A549 treated with Mapracorat at 1 μM for 4 hours (cell line): ENCODE measurements around the gene SPTA1. TPM values are rescaled to one million over a fixed set of nuclear protein-coding genes. Genes with fewer than 3 reads are reported as not detected.

Experiments
- total RNA-seq: library from RNA; stranded (reverse); fragments of 200-300 nt; extraction: Qiagen RNA extraction; gene quantifications from 5 replicates; pipeline ENCODE4 v1.2.3, GENCODE V29; 2022

SPTA1 gene
- not detected in 5 replicates for total RNA-seq

GRCh38 chr1:158686111-158687009 is at the start of gene SPTA1:
Gene SPTA1, minus strand, starts transcription at chr1:158686715. Its CDS starts 198 bp downstream, at chr1:158686517.

DNA sequence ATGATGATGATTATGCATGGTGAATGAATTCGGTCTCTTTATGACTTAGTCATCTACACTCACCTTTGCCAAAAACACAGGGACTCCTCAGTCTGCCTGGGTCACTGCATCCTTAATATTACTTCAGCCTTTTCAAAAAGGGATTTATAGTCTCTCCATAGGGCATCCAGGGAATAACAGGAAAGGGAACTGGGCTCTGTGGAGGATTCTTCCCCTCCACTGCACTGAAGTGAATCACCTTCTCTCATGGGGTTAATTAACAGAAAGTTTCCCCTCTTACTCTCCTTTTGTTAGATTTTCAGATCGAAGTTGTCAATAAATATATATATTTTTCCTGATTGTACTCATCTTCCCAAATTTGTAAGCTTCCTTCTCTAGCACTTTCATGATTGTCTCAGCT is 34.1 kb upstream of the SPTA1 start, which contains the start of gene OR6K3:
TSS of gene OR6K3 (minus strand) at position 101 of the 400 bp plus-strand sequence. CDS start 2,605 bp downstream, outside the sequence.

GRCh38 chr1:158700552-158700951 is 14.0 kb upstream of the SPTA1 start, which contains the start of gene OR6K2:
Gene OR6K2, minus strand, starts transcription at chr1:158700652. Its CDS starts 0 bp downstream, at chr1:158700652.

GRCh38 chr1:158604968-158605367 is 81.5 kb downstream of the SPTA1 start, which contains the start of gene OR10Z1:
Gene OR10Z1, plus strand, starts transcription at chr1:158605268. Its CDS starts 1,171 bp downstream, at chr1:158606439.

DNA sequence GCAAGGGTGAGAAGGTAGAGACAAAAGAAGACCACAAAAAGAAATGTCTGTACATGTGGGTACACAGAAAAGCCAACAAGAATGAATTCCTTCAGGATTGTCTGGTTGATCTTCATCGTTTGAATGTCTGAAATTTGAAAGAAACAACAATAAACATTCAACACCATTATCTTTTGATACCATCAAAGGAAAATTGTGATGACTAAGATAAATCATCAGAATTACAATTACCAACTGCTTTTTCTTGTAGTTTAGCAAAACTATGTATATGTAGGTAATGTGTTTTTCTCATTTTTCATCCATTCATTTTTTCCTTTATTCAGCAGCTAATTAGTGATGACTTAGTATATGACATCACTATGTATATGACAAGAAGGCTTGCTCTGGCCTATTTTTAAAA is 106.8 kb downstream of the SPTA1 start, which contains the start of gene OR10X1:
TSS of gene OR10X1 (minus strand) at position 167 of the 400 bp plus-strand sequence. CDS start at position 167, 0 bp downstream.

GRCh38 chr1:158570480-158570879 is 116.0 kb downstream of the SPTA1 start, which contains the start of gene OR6P1:
Gene OR6P1, minus strand, starts transcription at chr1:158570580. Its CDS starts 6,976 bp downstream, at chr1:158563604.

Other genes starting within 250 kb of the SPTA1 start
- not detected in 5 replicates for gene OR10K1, start 224.9 kb downstream of the SPTA1 start, total RNA-seq
- not detected in 5 replicates for gene OR10R2, start 214.5 kb downstream of the SPTA1 start, total RNA-seq
- gene OR6Y1, start 132.3 kb downstream of the SPTA1 start, total RNA-seq = not detected in 5 replicates
- gene OR6P1, start 116.1 kb downstream of the SPTA1 start, total RNA-seq = not detected in 5 replicates
- gene OR10X1, start 106.8 kb downstream of the SPTA1 start, total RNA-seq = not detected in 5 replicates
- not detected in 5 replicates for gene OR10Z1, start 81.4 kb downstream of the SPTA1 start, total RNA-seq
- not detected in 5 replicates for gene OR6K2, start 13.9 kb upstream of the SPTA1 start, total RNA-seq
- not detected in 5 replicates for gene OR6K3, start 34.0 kb upstream of the SPTA1 start, total RNA-seq
- not detected in 5 replicates for gene OR6K6, start 68.0 kb upstream of the SPTA1 start, total RNA-seq
- not detected in 5 replicates for gene OR6N1, start 85.5 kb upstream of the SPTA1 start, total RNA-seq
- gene OR6N2, start 94.5 kb upstream of the SPTA1 start, total RNA-seq = not detected in 5 replicates
- not detected in 5 replicates for gene MNDA, start 144.6 kb upstream of the SPTA1 start, total RNA-seq
- gene PYHIN1, start 244.8 kb upstream of the SPTA1 start, total RNA-seq = not detected in 5 replicates